ENCODE results near the gene LUZP2. TPM values are rescaled to one million over a fixed set of nuclear protein-coding genes. Genes with fewer than 3 reads are reported as not detected.
A peak's percentile ranks its signal among the peaks of the same experiment; 100 is the strongest.

LUZP2 gene
- total RNA-seq, 2 donors from 2014 or later = 2.0 to 2.4 TPM

DNA sequence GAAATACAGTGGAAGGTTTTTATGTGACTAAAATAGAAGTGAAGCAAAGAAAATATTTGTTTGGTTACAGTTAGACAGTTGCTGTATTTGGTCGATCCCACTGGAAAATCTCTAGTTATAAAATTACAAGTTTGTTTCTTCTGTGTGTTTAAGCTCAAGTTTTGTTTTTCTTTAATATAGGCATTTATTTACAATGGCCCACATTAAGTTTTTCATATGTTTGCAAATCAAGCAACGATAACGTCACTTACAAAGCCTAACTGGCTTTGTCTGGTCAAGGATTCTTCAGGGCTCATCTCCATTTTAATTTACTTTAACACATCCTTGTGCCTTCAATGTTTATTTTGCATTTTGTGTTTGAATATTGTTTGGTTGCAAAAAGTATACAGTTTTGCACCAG lies 270.6 kb downstream of the LUZP2 start:
- DNase-seq = no peak
- Histone ChIP-seq H3K36me3 (ENCODE audit: control insufficient read depth, insufficient read depth, low read length) (no peaks in the 10 kb centered on the region), H3K9ac (ENCODE audit: extremely low read depth, low read length, poor library complexity, severe bottlenecking) (no peak overlapping the region), H3K4me3 (ENCODE audit: low read length) (no peak overlapping the region), H3K9me3 (ENCODE audit: control insufficient read depth, low read length) (no peaks in the 10 kb centered on the region), H3K27me3 (ENCODE audit: control insufficient read depth, insufficient read depth, low read length, poor library complexity, severe bottlenecking) (no peaks in the 10 kb centered on the region), H3K27ac (ENCODE audit: low read depth, low read length) (no peak overlapping the region), H3K4me1 (ENCODE audit: control insufficient read depth, insufficient read depth, low read length) (no peaks in the 10 kb centered on the region)
- H3K36me3 Mint-ChIP-seq (ENCODE audit: low read depth) = no peaks in the 10 kb centered on the region
- no peaks in the 10 kb centered on the region for H3K9me3 Mint-ChIP-seq
- no peak overlapping the region for H3K27ac Mint-ChIP-seq
- TF ChIP-seq, protein P1, sequence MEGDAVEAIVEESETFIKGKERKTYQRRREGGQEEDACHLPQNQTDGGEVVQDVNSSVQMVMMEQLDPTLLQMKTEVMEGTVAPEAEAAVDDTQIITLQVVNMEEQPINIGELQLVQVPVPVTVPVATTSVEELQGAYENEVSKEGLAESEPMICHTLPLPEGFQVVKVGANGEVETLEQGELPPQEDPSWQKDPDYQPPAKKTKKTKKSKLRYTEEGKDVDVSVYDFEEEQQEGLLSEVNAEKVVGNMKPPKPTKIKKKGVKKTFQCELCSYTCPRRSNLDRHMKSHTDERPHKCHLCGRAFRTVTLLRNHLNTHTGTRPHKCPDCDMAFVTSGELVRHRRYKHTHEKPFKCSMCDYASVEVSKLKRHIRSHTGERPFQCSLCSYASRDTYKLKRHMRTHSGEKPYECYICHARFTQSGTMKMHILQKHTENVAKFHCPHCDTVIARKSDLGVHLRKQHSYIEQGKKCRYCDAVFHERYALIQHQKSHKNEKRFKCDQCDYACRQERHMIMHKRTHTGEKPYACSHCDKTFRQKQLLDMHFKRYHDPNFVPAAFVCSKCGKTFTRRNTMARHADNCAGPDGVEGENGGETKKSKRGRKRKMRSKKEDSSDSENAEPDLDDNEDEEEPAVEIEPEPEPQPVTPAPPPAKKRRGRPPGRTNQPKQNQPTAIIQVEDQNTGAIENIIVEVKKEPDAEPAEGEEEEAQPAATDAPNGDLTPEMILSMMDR (conservative IDR thresholded peaks at IDR 0.05) = no peak
- H3K4me1 Mint-ChIP-seq = no peaks in the 10 kb centered on the region
- no peak overlapping the region for H3K4me3 Mint-ChIP-seq
- H3K27me3 Mint-ChIP-seq (ENCODE audit: insufficient read depth) = no peaks in the 10 kb centered on the region
- WGBS, 2 experiments (ENCODE audit: insufficient coverage in 1 of 2, insufficient read length in 1 of 2) = 67 to 69% methylated on average over 2 to 3 of the region's 3 CpGs

DNA sequence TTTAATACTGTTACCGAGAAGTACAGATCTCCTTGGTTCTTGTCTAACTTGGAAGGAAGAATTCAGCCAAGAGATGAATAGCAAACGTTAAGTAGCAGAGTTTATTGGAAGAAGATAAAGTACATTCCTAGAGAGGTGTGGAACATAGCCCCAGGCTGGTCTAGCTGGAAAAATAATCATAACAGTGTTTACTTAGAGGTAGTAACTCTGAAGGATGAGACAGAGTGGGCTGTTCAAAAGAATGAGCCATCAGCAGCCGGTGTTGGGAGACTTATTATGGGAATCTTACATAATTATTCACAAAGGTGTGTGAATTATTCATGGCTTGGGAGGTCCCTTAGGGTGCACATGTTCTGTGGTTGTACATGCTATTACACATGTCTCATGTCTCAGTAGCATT lies 276.5 kb downstream of the LUZP2 start:
- H3K9me3 Mint-ChIP-seq = peaks cover 3% of the 10 kb centered on the region
- no peak overlapping the region for H3K4me3 Mint-ChIP-seq
- no peaks in the 10 kb centered on the region for H3K4me1 Mint-ChIP-seq
- WGBS, 2 experiments (ENCODE audit: insufficient coverage in 1 of 2, insufficient read length in 1 of 2) = 96% methylated on average over 3 of the region's 3 CpGs; no CpG with 5 or more reads in 1 of the 2 experiments
- Histone ChIP-seq H3K9ac (ENCODE audit: extremely low read depth, low read length, poor library complexity, severe bottlenecking) (no peak overlapping the region), H3K27me3 (ENCODE audit: control insufficient read depth, insufficient read depth, low read length, poor library complexity, severe bottlenecking) (no peaks in the 10 kb centered on the region), H3K36me3 (ENCODE audit: control insufficient read depth, insufficient read depth, low read length) (no peaks in the 10 kb centered on the region), H3K4me3 (ENCODE audit: low read length) (no peak overlapping the region), H3K9me3 (ENCODE audit: control insufficient read depth, low read length) (no peaks in the 10 kb centered on the region), H3K4me1 (ENCODE audit: control insufficient read depth, insufficient read depth, low read length) (no peaks in the 10 kb centered on the region), H3K27ac (ENCODE audit: low read depth, low read length) (no peak overlapping the region)
- DNase-seq = no peak
- no peak overlapping the region for H3K27ac Mint-ChIP-seq
- no peaks in the 10 kb centered on the region for H3K27me3 Mint-ChIP-seq (ENCODE audit: insufficient read depth)
- TF ChIP-seq, protein P1 (conservative IDR thresholded peaks at IDR 0.05) = no peak
- H3K36me3 Mint-ChIP-seq (ENCODE audit: low read depth) = no peaks in the 10 kb centered on the region

DNA sequence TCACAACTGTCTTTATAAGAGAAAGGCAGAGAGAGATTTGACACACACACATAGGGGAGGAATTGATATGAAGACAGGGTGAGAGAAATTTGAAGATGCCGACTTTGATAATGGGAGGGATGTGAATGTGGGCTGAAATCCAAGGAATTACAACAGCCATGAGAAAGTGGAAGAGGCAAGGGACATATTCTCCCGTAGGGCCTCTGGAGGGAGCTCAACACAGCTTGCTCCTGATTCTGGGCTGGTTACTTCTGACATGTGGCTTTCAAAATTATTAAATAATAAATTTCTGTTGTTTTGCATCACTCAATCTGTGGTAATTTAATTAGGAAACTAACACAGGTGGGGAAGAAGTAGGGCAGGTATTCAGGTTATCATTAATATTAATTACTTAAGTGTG lies 282.9 kb downstream of the LUZP2 start:
- H3K36me3 ChIP-seq (ENCODE audit: control insufficient read depth, insufficient read depth, low read length) = no peaks in the 10 kb centered on the region
- Mint-ChIP-seq H3K27me3 (ENCODE audit: insufficient read depth) (no peaks in the 10 kb centered on the region), H3K4me3 (no peak overlapping the region), H3K9me3 (no peaks in the 10 kb centered on the region), H3K4me1 (no peaks in the 10 kb centered on the region), H3K36me3 (ENCODE audit: low read depth) (no peaks in the 10 kb centered on the region), H3K27ac (no peak overlapping the region)
- H3K9me3 ChIP-seq (ENCODE audit: control insufficient read depth, low read length) = no peaks in the 10 kb centered on the region
- DNase-seq = peak; percentile 50
- TF ChIP-seq, protein P1 (conservative IDR thresholded peaks at IDR 0.05) = peak; percentile 76
- no peaks in the 10 kb centered on the region for H3K27me3 ChIP-seq (ENCODE audit: control insufficient read depth, insufficient read depth, low read length, poor library complexity, severe bottlenecking)
- no peaks in the 10 kb centered on the region for H3K4me1 ChIP-seq (ENCODE audit: control insufficient read depth, insufficient read depth, low read length)
- no peak overlapping the region for H3K27ac ChIP-seq (ENCODE audit: low read depth, low read length)
- 50 to 62% methylated on average over 1 to 2 of the region's 2 CpGs for WGBS, 2 experiments (ENCODE audit: insufficient coverage in 1 of 2, insufficient read length in 1 of 2)
- H3K4me3 ChIP-seq (ENCODE audit: low read length) = no peak overlapping the region
- no peak overlapping the region for H3K9ac ChIP-seq (ENCODE audit: extremely low read depth, low read length, poor library complexity, severe bottlenecking)

Measured in endodermal cell (in vitro differentiated cells).